GM21447 (cell line): ENCODE data around the gene RCAN2.

Experiments
- ATAC-seq: cut with Tn5 transposase; IDR thresholded peaks from one replicate; pipeline ENCODE4 v1.9.1; 2021; ENCODE audit not compliant: unreplicated experiment

The RCAN2 gene

GRCh38 chr6:46219661-46220060 lies 271.6 kb downstream of the RCAN2 start:
- no peak for ATAC-seq

GRCh38 chr6:46218457-46218856 lies 272.8 kb downstream of the RCAN2 start:
- no peak for ATAC-seq

GRCh38 chr6:46217671-46218131 lies 273.5 kb downstream of the RCAN2 start:
- ATAC-seq, result peak; percentile 59

- no peak for ATAC-seq
Observed at GRCh38 chr6:46216879-46217278, 274.4 kb downstream of the RCAN2 start.

GRCh38 chr6:46215777-46216176 lies 275.5 kb downstream of the RCAN2 start:
- ATAC-seq, result no peak

GRCh38 chr6:46215213-46215612 lies 276.0 kb downstream of the RCAN2 start:
- no peak for ATAC-seq

GRCh38 chr6:46211917-46212316 lies 279.3 kb downstream of the RCAN2 start:
- no peak for ATAC-seq

GRCh38 chr6:46210294-46210693 lies 281.0 kb downstream of the RCAN2 start:
- no peak for ATAC-seq

GRCh38 chr6:46208303-46208702 lies 282.9 kb downstream of the RCAN2 start:
- no peak for ATAC-seq

GRCh38 chr6:46207174-46207573 lies 284.1 kb downstream of the RCAN2 start:
- ATAC-seq, result no peak

- no peak for ATAC-seq
Observed at GRCh38 chr6:46204880-46205650, 286.2 kb downstream of the RCAN2 start.

GRCh38 chr6:46203391-46204177 lies 287.7 kb downstream of the RCAN2 start:
- ATAC-seq, result no peak

- no peak for ATAC-seq
Observed at GRCh38 chr6:46201702-46202101, 289.5 kb downstream of the RCAN2 start.

- ATAC-seq, result no peak
Observed at GRCh38 chr6:46199387-46199786, 291.9 kb downstream of the RCAN2 start.

GRCh38 chr6:46191961-46192360 lies 299.3 kb downstream of the RCAN2 start:
- ATAC-seq, result no peak

GRCh38 chr6:46190889-46191288 lies 300.4 kb downstream of the RCAN2 start:
- ATAC-seq, result no peak

- no peak for ATAC-seq
Observed at GRCh38 chr6:46189726-46190125, 301.5 kb downstream of the RCAN2 start.

GRCh38 chr6:46186583-46186982 lies 304.7 kb downstream of the RCAN2 start:
- ATAC-seq, result no peak

- ATAC-seq, result no peak
Observed at GRCh38 chr6:46184114-46184513, 307.1 kb downstream of the RCAN2 start.

- peak; percentile 48 for ATAC-seq
Observed at GRCh38 chr6:46175976-46176375, 315.3 kb downstream of the RCAN2 start.

GRCh38 chr6:46175446-46175845 lies 315.8 kb downstream of the RCAN2 start:
- peak; percentile 77 for ATAC-seq

- no peak for ATAC-seq
Observed at GRCh38 chr6:46174904-46175303, 316.3 kb downstream of the RCAN2 start.
